ENCODE data around the gene LINGO1.

- TF ChIP-seq POLR2A (IDR thresholded peaks at IDR 0.05; ENCODE audit: low read depth, low read length) (no peak), POU2F2 (IDR thresholded peaks at IDR 0.05; ENCODE audit: low read depth, low read length) (no peak), POLR2AphosphoS5 (IDR thresholded peaks at IDR 0.05; ENCODE audit: low read depth, low read length) (no peak), TAF1 (IDR thresholded peaks at IDR 0.05; ENCODE audit: low read depth, low read length) (no peak), SPI1 (IDR thresholded peaks at IDR 0.05; ENCODE audit: low read depth, low read length) (no peak), PAX5 (IDR thresholded peaks at IDR 0.05; ENCODE audit: insufficient read depth, low read length, severe bottlenecking) (no peak)
Measured at GRCh38 chr15:77595231-77595630, 37.5 kb downstream of the LINGO1 start.
